NT2/D1 (cell line): ENCODE data around the gene KISS1R.
A peak's percentile ranks its signal among the peaks of the same experiment; 100 is the strongest.

Experiments used
- DNase-seq: peaks from one replicate; pipeline ENCODE4 v3.0.0-alpha.2; 2011; ENCODE audit warnings: low read depth, low spot score
- H3K27me3 ChIP-seq: 2 replicates; pipeline ENCODE4 v1.6.0; 2011; ENCODE audit warnings: mild to moderate bottlenecking; ENCODE audit not compliant: insufficient read length, insufficient read depth
- H3K36me3 ChIP-seq: 2 replicates; pipeline ENCODE4 v1.6.1; 2011; ENCODE audit warnings: mild to moderate bottlenecking, low read length, mixed read lengths; ENCODE audit not compliant: insufficient read depth, insufficient read length
- H3K4me1 ChIP-seq: 2 replicates; pipeline ENCODE4 v1.5.1; 2011; ENCODE audit not compliant: insufficient read depth, insufficient read length
- H3K4me3 ChIP-seq: 2 replicates; pipeline ENCODE4 v1.5.1; 2011; ENCODE audit warnings: low read depth; ENCODE audit not compliant: insufficient read length
- H3K9ac ChIP-seq: 2 replicates; pipeline ENCODE4 v1.6.0; 2011; ENCODE audit warnings: low read depth; ENCODE audit not compliant: insufficient read length
- H3K9me3 ChIP-seq: 2 replicates; pipeline ENCODE4 v1.5.1; 2011; ENCODE audit warnings: mild to moderate bottlenecking, low read length; ENCODE audit not compliant: insufficient read depth
- SUZ12 ChIP-seq: IDR thresholded peaks from 2 replicates; pipeline ENCODE4 v1.6.1; 2011; ENCODE audit not compliant: insufficient read length, insufficient read depth; ENCODE audit errors: extremely low read depth
- YY1 ChIP-seq: IDR thresholded peaks from 2 replicates; pipeline ENCODE4 v1.6.1; 2011; ENCODE audit not compliant: insufficient read length, insufficient read depth
- ZNF274 ChIP-seq: IDR thresholded peaks from 2 replicates; pipeline ENCODE4 v1.6.1; 2011; ENCODE audit warnings: mild to moderate bottlenecking, low read depth, low read length

Gene KISS1R

DNA sequence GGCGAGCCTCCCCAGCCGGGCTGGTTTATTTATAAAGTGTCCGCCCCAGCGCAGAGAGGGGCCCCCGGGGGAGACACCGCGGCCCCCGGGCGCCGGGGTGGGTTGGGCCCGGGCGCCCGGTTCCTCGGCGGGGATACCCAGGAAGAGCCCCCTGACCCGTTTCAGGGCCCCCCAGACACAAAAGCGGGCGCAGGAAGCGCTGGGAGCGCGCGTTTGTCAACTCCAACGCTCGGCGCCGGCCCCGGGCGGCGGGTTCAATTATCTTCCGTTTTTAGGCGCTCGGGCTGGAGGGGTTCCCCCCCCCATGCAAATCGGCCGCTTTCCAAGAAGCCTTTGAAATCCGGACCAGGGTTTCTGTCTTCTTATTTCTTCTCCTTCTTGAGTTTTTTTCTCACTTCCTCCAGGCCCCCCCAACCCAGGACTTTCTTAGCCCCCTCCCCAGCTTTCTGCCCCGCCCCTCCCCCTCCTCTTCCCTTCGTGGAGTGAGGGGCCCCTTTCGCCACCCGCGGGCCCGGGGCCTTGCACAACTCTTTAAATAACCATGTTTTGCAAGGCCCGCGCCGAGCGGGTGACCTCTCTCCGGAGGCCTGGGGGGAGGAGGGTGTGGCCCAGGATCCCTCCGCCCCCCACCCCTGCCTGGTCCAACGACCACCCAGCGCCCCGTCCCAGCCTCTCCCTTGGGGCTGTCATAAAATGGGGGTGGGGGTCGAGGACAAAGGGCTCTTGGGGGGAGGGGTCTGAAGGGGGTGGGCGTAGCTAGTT, 9.6 kb downstream of the KISS1R start:
- Histone ChIP-seq H3K27me3 (no peaks in the 10 kb centered on the region), H3K4me3 (peak overlapping the region; percentile 86), H3K4me1 (peaks cover 13% of the 10 kb centered on the region), H3K36me3 (peaks cover 29% of the 10 kb centered on the region), H3K9me3 (no peaks in the 10 kb centered on the region), H3K9ac (peak overlapping the region; percentile 90)
- TF ChIP-seq YY1 = no peak
- no peak for TF ChIP-seq SUZ12
- TF ChIP-seq ZNF274 = no peak
- no peak for DNase-seq

DNA sequence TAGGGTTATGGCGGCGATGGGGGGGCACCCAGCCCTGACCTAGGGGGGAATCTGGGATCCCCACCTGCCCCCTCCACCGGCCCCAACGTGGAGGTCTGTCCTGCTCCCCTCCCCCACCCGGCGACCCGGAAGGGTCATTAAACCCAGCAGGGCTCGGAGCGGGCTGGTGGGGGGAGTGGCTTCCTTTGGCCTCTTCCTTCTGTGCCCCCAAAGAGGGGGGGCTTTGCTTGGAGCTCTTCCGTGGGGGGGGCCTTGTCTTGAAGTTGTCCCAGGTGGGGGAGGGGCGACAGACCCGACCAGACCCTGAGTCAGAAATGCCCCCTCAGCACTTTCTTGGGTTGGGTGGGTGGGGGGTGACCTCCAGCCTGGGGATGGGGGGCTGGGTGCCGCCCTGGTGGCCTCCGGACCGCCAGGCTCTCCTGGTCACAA, 10.2 kb downstream of the KISS1R start:
- Histone ChIP-seq H3K4me1 (peaks cover 15% of the 10 kb centered on the region), H3K9me3 (no peaks in the 10 kb centered on the region), H3K9ac (peak overlapping the region; percentile 72), H3K27me3 (no peaks in the 10 kb centered on the region), H3K36me3 (peaks cover 35% of the 10 kb centered on the region), H3K4me3 (peak overlapping the region; percentile 86)
- DNase-seq = no peak
- TF ChIP-seq SUZ12 (no peak), YY1 (no peak), ZNF274 (no peak)

DNA sequence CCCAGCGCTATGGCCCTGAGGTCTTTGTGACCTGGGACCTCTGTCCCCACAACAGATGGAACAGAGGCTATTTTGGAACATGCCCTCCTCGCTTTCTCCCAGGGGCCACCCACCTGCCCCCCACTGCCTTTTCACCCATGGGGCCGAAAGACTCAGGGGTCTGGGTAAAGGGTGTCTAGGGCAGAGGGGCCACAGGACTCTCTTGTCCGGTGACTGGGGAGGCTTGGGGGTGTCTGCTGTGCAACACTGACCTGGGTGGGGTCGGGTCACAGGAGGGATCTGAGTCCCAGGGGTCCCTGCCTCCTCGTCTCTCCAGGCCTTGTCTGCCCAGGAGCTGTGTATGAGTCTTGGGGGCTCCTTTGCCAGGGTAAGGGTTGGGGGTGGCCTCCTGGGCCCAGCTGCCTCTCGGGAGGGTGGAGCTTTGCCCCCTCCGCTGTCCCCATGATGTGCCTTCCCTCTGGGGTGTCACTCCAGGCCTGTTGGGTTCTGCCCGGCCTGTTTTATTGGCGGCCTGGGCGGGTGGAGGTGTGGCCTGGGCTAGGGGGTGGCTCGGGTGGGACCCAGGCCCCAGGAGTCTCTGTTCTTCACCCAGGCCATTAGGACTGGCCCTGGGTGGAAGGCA, 10.8 kb downstream of the KISS1R start:
- H3K36me3 ChIP-seq = peaks cover 40% of the 10 kb centered on the region
- no peaks in the 10 kb centered on the region for H3K9me3 ChIP-seq
- no peak for TF ChIP-seq YY1
- TF ChIP-seq SUZ12 = no peak
- TF ChIP-seq ZNF274 = no peak
- H3K4me1 ChIP-seq = peaks cover 18% of the 10 kb centered on the region
- no peak for DNase-seq
- H3K9ac ChIP-seq = peak overlapping the region; percentile 72
- H3K27me3 ChIP-seq = no peaks in the 10 kb centered on the region
- peak overlapping the region; percentile 86 for H3K4me3 ChIP-seq

DNA sequence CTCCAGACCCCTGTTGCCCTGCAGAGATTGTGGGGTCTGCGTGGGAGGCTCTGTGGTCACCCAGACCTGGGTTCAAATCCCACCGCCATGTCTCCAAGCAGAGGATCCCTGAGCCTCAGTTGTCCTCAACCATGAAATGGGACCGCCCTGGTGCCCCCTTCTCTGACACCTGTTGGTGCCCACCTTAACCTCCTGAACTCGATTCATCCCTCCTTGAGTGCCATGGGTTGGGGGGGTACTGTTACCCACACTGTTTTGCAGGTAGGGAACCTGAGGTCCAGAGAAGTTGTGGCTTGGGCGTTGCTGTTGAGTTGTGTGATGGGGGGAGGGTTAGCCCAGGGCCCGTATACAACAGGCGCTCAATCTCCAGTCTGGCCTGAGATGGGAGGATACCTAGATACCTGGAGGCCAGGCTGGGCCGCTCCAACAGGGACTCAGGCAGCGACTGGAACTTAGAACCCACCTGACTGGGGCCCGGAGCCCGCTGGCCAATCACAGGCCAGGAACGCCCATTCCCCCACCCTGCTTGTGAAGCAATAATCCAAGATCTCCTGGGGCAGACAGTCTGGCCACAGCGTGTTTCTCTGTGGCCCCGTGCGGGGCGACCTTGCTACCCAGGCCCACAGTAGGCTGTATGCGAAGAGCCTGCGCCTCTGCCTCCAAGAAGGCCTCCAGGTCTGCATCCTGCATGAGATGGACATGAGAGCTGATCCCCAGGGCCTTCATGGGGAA, 11.5 kb downstream of the KISS1R start:
- Histone ChIP-seq H3K9ac (no peak overlapping the region), H3K4me3 (no peak overlapping the region), H3K36me3 (peaks cover 40% of the 10 kb centered on the region), H3K4me1 (peaks cover 18% of the 10 kb centered on the region), H3K27me3 (no peaks in the 10 kb centered on the region), H3K9me3 (no peaks in the 10 kb centered on the region)
- DNase-seq = no peak
- TF ChIP-seq SUZ12 (no peak), ZNF274 (no peak), YY1 (no peak)

DNA sequence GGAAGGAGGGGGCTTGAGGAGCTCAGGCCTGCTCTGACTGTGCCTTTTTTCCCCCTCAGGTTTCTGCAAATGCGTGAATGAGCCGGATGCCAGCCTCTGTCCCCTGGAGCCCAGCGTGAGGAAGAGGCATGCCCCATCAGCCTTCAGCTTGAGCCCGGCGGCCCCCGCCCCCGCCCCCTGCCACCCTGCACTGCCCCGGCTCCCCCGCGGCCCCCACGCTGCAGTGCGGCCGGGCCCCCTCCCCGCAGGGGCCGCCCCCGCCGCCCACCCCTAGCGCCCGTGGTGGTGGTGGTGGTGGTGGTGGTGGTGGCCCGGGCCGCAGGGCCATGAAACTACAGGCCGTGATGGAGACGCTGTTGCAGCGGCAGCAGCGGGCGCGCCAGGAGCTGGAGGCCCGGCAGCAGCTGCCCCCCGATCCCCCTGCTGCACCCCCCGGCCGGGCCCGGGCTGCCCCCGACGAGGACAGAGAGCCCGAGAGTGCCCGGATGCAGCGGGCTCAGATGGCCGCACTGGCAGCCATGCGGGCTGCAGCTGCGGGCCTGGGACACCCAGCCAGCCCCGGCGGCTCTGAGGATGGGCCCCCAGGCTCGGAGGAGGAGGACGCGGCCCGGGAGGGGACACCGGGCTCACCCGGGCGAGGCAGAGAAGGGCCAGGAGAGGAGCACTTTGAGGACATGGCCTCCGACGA, 12.2 kb downstream of the KISS1R start:
- Histone ChIP-seq H3K9me3 (no peaks in the 10 kb centered on the region), H3K27me3 (no peaks in the 10 kb centered on the region), H3K4me1 (peaks cover 15% of the 10 kb centered on the region), H3K4me3 (no peak overlapping the region), H3K9ac (peak overlapping the region; percentile 8), H3K36me3 (peaks cover 47% of the 10 kb centered on the region)
- no peak for DNase-seq
- TF ChIP-seq YY1 = no peak

DNA sequence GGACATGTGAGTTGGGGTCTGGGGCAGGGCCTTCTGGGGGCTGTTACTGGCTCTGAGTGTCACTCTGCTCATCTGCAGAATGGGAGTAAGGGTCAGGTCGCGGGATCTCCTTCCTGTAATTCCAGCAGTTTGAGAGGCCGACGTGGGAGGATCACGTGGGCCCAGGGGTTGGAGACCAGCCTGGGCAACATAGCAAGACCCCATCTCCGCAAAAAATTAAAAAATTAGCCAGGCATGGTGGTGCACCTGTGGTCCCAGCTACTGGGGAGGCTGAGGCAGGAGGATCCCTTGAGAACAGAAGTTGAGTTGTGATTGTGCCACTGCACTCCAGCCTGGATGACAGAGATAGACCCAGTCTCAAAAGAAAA, 12.7 kb downstream of the KISS1R start:
- Histone ChIP-seq H3K4me1 (peaks cover 15% of the 10 kb centered on the region), H3K27me3 (no peaks in the 10 kb centered on the region), H3K9ac (peak overlapping the region; percentile 8), H3K4me3 (no peak overlapping the region), H3K9me3 (no peaks in the 10 kb centered on the region), H3K36me3 (peaks cover 52% of the 10 kb centered on the region)
- no peak for DNase-seq
- TF ChIP-seq SUZ12 (no peak), YY1 (no peak)
